ENCODE results near the gene ZNF143.
A peak's percentile ranks its signal among the peaks of the same experiment; 100 is the strongest.
"Not testable (repeated sequence)": the region's sequence is repeated elsewhere in the genome, so short reads cannot be mapped to it uniquely, and the experiment has no call there.

Gene ZNF143

DNA sequence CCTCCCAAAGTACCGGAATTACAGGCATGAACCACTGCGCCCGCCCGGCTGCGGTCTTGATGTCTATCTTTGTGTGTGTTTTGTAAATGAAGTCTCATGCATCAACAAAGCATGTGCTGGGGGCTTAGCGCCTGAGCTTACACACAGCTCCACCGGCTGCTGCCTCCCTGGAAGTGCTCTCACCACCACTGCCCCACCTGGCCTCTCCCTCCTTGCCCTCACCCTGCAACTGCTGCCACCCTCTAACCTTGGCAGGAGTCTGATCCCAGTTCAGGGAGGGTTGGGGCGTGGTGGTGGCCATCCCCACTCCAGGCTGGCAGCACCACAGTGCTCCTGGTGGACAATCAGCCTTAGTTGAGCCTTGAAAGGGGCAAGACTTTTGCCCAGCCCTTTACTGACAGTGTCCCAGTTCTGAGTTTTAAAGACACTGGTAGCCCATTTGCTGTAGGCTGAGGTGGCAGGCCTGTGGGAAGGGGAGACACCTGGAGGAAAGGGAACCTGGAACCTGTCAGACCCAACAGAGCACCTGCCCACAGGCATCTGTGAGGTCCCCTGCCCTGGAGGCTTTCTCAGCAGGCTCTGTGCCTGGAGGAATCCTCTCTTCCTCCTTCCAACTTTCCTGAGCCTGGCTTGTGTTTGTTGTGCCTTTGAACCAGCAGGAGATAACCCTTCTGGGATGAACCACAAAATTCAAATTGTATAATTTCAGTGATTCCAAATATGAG lies 70.3 kb downstream of the ZNF143 start:
- in situ Hi-C loops (cut with HindIII; ENCODE audit: low pct_ligation_motif_present, low pct_unique_long_range_greater_than_20kb, low sequenced_read_pairs): no loop called here
- no peak for DNase-seq

DNA sequence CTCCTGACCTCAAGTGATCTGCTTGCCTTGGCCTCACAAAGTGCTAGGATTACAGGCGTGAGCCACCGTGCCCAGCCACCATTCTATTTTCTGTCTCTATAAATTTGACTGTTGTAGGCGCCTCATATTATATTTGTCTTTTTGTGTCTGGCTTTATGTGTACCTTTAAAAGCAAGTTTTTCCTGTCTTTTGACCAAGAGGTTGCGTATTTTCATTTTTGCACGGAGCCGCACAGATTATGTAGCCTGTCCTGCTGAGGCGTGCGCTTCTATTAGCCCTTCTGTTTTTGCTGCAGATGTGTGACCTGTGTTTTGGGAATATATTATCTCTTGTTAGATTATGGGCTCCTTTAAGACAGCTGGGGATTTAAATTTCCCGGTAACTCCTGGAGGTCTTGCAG lies 72.2 kb downstream of the ZNF143 start:
- in situ Hi-C loops (cut with HindIII; ENCODE audit: low pct_ligation_motif_present, low pct_unique_long_range_greater_than_20kb, low sequenced_read_pairs): no loop called here
- no peak for DNase-seq

DNA sequence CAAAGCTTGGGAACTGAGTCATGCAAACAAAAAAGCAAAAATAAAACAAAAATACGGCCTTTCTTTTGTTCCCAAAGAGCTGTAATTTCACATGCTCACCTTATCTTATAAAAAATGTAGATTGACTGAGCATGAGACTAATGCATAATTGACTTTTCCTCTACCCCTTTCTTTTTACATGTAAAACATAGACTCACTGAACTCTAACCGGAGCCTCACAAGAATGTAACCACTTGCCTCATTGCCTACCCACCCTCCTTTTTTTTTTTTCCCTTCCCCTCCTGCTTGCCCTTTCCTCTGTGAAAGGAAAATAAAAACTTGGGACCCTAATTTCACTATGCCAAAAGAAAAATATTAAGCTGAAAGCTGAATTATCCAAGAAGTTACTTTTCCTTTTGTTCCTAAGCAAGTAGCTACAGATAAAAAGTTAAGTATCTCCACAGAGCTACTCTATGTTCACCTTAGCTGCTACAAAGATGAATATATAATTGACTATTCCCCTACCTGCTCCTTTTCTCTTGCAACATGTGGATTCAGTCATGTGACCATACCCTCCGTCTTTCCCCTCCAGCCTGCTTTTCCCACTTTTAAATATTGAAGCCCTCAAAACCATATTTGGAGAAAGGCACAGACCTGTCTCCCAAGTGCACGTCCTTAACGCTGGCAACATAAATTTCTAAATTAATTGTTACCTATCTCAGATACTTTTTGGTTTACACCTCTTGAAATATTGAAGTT lies 73.1 kb downstream of the ZNF143 start:
- no peak for DNase-seq
- in situ Hi-C loops (cut with HindIII; ENCODE audit: low pct_ligation_motif_present, low pct_unique_long_range_greater_than_20kb, low sequenced_read_pairs): no loop called here

DNA sequence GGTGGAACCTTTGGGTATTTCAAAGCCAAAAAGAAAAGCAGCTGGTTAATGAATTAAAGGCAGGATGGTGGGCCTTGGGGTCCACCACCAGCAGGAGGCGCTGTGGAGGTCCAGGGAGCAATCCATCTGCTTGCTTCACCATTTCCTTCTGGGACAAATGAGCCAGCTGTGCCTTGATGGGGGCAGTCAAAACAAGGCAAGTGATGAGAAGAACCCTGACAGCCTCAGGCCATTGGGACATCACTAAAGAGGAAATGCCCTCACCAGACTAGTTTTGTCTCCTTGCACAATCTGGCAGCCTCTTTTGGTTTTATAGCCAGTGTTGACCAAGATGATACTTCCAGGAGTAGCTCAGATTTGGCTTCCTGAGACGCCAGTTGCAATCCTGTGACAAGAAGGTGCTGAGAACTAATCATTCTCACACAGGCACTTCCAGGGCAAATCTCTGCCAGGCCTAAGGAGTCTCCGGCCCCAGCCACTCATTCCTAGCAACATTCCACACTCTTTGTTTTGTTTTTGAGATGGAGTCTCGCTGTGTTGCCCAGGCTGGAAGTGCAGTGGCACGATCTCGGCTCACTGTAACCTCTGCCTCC lies 74.5 kb downstream of the ZNF143 start:
- in situ Hi-C loops (cut with HindIII; ENCODE audit: low pct_ligation_motif_present, low pct_unique_long_range_greater_than_20kb, low sequenced_read_pairs): no loop called here
- DNase-seq: peak; percentile 63

DNA sequence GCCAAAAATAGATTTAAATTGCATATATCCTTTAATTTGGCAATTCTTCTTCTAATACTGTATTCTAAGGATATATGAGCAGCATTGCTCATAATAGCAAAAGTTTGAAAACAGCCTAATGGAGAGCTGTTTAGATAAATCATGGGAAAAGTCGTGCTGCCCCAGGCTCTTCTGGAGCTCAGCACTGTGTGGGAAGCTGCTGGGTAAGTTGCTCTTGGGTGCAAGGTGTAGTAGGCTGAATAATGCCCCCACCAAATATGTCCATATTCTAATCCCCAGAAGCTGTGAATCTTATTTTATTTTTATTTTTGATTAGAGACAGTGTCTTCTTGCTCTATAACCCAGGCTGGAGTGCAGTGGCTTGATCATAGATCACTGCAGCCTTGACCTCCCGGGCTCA lies 77.7 kb downstream of the ZNF143 start:
- in situ Hi-C loops (cut with HindIII; ENCODE audit: low pct_ligation_motif_present, low pct_unique_long_range_greater_than_20kb, low sequenced_read_pairs): no loop called here
- DNase-seq: no peak

DNA sequence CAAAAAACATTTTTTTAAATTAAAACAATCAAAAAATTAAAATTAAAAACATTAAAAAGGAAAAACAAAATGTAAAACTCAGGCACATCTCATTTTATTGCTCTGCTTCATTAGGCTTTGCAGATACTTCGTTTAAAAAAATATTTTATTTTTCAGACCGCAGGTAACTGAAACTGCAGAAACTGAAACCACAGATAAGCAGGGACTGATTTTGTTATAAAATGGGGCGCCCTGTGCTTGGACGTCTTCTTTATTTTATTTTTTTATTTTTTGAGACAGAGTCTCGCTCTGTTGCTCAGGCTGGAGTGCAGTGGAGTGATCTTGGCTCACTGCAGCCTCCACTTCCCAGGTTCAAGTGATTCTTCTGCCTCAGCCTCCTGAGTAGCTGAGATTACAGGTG lies 88.4 kb downstream of the ZNF143 start:
- DNase-seq; in situ Hi-C loops (cut with HindIII; ENCODE audit: low pct_ligation_motif_present, low pct_unique_long_range_greater_than_20kb, low sequenced_read_pairs): not testable (repeated sequence)

DNA sequence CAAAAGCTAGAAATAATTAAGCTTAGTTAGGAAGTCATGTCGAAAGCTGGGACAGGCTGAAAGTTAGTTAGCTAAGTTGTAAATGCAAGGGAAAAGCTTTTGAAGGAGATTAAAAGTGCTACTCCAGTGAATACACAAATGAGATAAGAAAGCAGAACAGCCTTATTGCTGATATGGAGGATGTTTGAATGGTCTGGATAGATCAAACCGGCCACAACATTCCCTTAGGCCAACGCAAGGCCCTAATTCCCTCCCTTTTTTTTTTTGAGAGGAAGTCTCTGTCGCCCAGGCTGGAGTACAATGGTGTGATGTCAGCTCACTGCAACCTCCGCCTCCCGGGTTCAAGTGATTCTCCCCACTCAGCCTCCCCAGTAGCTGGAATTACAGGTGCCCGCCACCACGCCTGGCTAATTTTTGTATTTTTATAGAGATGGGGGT lies 89.4 kb downstream of the ZNF143 start:
- DNase-seq: no peak
- in situ Hi-C loops (cut with HindIII; ENCODE audit: low pct_ligation_motif_present, low pct_unique_long_range_greater_than_20kb, low sequenced_read_pairs): no loop called here

DNA sequence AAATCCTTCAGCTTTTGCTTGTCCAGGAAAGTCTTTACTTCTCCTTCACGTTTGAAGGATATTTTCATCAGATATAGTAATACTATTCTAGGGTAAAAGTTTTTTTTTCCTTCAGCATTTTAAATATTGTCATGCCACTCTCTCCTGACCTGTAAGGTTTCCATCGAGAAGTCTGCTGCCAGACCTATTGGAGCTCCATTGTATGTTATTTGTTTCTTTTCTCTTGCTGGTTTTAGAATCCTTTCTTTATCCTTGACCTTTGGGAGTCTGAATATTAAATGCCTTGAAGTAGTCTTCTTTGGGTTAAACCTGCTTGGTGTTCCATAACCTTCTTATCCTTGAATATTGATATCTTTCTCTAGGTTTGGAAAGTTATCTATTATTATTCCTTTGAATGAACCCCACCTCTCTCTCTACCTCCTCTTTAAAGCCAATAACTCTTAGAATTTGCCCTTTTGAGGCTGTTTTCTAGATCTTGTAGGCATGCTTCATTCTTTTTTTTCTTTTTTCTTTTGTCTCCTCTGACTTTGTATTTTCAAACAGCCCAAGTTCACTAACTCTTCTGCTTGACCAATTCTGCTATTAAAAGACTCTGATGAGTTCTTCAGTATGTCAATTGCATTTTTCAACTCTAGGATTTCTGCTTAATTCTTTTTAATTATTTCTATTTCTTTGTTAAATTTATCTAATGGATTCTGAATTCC lies 100.6 kb downstream of the ZNF143 start:
- no peak for DNase-seq
- in situ Hi-C loops (cut with HindIII; ENCODE audit: low pct_ligation_motif_present, low pct_unique_long_range_greater_than_20kb, low sequenced_read_pairs): no loop called here

DNA sequence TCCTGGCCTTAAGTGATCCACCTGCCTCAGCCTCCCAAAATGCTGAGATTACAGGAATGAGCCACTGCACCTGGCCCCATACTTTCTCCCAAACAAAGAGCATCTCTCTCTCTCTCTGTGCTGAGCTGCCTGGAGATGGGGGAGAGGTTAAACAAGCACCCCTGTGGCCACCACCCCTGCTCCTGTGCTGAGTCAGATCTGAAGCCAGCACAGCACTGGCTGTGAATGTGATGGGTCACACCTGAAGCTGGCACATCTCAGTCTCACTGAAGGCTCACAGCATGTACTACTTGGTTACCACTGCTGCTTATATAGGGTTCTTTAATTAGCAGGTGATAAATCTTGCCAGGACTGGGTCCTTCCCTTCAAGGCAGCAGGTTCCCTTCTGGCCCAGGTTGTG lies 101.9 kb downstream of the ZNF143 start:
- DNase-seq: no peak
- in situ Hi-C loops (cut with HindIII; ENCODE audit: low pct_ligation_motif_present, low pct_unique_long_range_greater_than_20kb, low sequenced_read_pairs): no loop called here

DNA sequence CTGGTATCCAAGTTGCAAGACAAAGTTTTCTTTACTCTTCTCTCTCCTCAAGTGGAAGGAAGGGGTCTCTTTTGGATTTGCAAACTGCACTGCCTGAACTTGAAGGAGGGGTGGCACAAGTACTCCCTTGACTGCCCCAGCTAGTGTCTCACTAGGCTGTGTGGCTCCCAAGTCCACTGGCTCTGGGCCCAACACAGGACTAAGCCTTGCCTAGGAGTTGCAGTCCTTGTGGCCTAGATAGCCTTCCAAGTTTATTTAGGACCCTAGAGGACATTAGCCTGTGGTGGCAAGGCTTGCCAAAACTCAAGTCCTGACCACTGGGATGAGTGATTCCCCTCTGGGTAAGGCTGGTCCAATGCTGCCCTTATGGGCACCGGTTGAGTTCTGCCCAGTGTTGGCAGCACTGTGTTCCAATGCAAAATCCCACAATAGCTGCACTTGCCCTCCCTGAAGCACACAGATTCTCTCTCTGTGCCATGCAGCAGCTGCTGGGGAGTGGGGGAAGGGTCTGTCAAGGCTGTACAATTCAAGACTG lies 102.5 kb downstream of the ZNF143 start:
- DNase-seq: no peak
- in situ Hi-C loops (cut with HindIII; ENCODE audit: low pct_ligation_motif_present, low pct_unique_long_range_greater_than_20kb, low sequenced_read_pairs): no loop called here

DNA sequence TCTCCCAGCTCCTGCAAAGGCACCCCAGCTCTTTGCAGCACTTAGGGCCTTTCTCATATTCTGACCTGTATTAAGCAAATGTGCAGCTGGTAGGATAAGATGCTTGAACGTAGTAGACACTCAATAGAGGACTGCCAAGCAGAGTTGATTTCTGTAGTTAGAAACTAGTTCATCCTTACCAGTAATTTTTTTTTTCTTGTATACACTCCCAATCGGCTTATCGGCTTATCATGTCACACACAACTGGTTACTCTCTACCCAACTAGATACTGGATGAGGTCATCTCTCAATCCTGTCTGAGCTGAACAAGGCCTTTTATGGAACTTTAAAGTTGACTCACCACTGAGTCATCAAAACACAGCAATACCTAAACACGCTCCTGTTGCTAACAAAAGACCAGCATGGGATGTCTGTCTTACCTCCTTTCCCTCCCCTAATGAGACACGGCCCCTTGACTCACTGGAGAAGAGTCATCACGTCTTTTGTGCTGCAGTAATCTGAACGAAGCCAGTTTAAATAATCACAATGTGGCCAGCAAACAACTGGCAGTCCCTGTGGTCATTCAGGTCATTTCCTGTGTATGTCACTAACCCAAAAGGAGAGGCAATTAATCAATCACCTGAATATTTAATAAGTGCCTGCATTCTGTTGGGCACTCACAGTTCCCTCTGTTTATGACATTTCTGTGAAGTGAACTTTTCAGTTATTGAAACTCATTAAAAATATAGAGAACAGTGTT lies 105.2 kb downstream of the ZNF143 start:
- in situ Hi-C loops (cut with HindIII; ENCODE audit: low pct_ligation_motif_present, low pct_unique_long_range_greater_than_20kb, low sequenced_read_pairs): no loop called here
- DNase-seq: peak; percentile 99

DNA sequence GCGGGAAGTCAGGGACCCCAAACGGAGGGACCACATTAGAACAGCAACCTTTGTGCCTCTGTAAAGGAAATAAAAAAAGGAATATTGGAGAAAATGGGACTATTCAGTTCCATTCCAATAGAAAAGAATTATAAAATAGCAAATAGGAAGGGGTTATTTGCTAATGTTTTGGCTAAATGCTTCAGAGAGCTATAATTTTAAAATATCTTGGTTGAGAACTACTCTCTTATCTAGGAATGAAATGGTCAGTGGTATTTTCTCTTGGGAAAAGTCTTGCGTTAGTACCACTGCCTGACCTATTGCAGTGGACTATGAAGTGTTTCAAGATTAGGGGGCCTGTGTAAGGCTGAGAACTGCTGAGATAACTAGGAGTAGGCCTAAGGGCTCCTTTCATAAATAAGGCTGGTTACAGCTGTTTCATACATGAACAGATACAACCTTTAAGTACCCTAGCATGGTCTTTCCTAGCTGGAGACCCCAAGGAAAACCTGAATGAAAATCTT lies 105.8 kb downstream of the ZNF143 start:
- DNase-seq: peak; percentile 13
- in situ Hi-C loops (cut with HindIII; ENCODE audit: low pct_ligation_motif_present, low pct_unique_long_range_greater_than_20kb, low sequenced_read_pairs): no loop called here

DNA sequence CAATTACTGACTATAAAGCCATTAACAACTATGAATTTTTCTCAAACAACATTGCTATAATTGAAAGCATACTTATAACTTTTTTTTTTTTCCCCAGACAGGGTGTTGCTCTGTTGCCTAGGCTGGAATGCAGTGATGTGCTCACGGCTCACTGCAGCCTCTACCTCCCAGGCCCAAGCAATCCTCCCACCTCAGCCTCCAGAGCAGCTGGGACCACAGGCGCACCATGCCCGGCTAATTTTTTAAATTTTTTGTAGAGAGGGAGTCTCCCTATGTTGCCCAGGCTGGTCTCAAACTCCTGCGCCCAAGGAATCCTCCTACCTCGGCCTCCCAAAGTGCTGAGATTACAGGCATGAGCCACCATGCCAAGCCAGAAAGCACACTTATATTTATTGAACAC lies 106.6 kb downstream of the ZNF143 start:
- in situ Hi-C loops (cut with HindIII; ENCODE audit: low pct_ligation_motif_present, low pct_unique_long_range_greater_than_20kb, low sequenced_read_pairs): no loop called here

DNA sequence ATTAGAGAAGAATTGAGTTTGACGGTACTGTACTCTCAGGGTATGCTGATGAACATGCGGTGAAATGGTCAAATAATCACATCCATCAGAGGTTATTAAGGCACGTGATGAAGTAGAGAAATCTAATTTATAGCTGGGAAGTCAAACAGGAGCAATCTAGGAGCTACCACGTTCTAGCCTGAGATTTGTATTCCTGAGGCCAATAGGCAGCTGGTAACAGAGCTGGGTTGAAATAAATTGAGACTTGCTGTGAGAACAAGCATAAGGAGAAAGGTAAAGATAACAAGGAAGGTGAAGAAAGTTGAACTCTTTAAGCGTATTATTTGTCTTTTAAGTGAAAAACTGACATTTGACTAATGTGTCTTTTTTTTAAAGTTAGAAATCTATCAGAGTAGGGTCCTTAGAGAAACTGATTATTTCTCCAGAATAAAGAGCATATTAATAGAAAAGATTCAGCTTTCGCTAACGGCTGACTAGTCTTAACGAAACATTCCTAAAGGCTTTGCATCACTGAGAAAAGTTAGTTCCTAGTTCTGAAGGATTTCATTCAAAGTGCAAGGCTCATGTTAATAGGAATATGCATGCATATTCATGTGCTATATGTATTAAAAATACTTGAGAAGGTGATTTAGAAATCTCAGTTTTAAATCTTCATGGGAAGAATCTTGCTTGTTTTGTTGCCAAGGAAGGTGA lies 107.5 kb downstream of the ZNF143 start:
- DNase-seq: no peak
- in situ Hi-C loops (cut with HindIII; ENCODE audit: low pct_ligation_motif_present, low pct_unique_long_range_greater_than_20kb, low sequenced_read_pairs): no loop called here

More for the DNA sequence above, 106.6 kb downstream of the ZNF143 start:
- no peak for DNase-seq

DNA sequence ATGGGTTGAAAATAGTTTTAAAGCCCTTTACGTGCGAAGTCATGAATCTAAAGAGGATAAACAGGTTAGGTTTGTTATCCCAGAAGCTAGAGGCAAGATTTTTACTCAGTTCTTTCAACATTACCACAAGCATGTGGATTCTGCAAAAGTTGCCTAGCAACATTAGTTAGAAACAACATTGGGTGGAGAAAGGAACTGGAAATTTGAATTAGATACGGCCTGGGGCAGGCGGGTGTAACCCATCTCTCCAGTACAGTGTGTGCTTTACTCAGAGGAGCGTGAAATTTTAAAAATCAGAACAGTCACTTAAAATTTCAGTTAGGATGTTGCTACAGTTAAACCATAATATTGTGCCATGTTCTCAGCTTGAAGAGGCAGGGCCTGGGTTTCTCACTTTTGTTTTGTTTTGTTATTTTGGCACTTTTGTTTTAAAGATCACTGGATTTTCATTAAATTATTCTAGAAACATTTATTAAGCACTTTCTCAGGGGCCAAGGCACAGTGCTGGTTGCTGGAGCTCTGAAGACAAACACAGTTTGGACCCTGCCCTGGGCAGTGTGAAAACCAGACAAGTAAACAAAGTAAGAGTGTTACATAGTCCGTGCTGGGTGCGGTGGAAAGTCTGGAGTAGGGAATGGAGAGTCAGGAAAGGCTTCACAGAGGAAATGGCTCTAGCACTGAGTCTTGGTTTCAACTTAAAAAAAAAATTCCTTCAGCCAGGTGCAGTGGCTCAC lies 108.2 kb downstream of the ZNF143 start:
- peak; percentile 72 for DNase-seq

DNA sequence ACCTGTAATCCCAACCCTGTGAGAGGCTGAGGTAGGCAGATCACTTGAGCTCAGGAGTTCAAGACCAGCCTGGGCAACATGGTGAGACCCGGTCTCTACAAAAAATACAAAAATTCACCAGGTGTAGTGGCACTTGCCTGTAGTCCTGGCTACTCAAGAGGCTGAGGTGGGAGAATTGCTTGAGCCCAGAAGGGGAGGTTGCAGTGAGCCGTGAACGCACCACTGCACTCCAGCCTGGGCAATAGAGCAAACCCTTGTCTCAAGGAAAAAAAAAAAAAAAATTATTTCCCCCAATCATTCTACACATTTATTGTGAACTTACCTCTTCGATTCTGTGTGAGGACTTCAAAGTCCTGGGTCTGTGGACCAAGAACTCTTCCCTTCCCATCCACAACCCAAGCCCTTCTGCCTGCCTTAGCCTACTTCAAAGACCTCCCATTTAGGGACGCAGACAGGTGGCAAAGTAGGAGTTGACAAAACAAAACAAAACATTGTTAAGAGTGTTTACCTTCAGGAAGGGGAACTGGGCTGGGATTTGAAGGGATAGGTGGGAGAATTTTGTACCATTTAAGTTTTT lies 108.9 kb downstream of the ZNF143 start:
- in situ Hi-C loops (cut with HindIII; ENCODE audit: low pct_ligation_motif_present, low pct_unique_long_range_greater_than_20kb, low sequenced_read_pairs): no loop called here
- no peak for DNase-seq

More for the DNA sequence above, 108.2 kb downstream of the ZNF143 start:
- in situ Hi-C loops (cut with HindIII; ENCODE audit: low pct_ligation_motif_present, low pct_unique_long_range_greater_than_20kb, low sequenced_read_pairs): no loop called here

Data from ACHN (cell line).